K562 (cell line): ENCODE measurements around the gene DUOX2. TPM values are rescaled to one million over a fixed set of nuclear protein-coding genes. Genes with fewer than 3 reads are reported as not detected.

Source experiments
- ATAC-seq: fragments of 200-7000 bp; cut with Tn5 transposase; 3 replicates; pipeline ENCODE4 v1.9.1; 2020; ENCODE audit warnings: moderate library complexity
- BruUV-seq: library from RNA; stranded (reverse); fragments of 400-500 nt; replicated peaks from 2 replicates; lab custom pipeline; 2021; lab: Mats Ljungman, UMichigan
- CTCF ChIA-PET: fragments of 300-600 bp; formaldehyde crosslinking; extraction: SDS; loops from one replicate; lab custom pipeline; 2021; ENCODE audit warnings: low intra/inter-chr PET ratio; lab: Yijun Ruan, JAX
- POLR2A ChIA-PET: fragments of 300-600, 350-650 bp; sonication (Branson Sonifier 250); formaldehyde crosslinking; extraction: SDS; loops from one replicate; lab custom pipeline; 2021; ENCODE audit warnings: antibody characterized with exemption, inconsistent platforms; lab: Yijun Ruan, JAX
- DNase-seq, 4 experiments: peaks; one replicate each; pipeline versions ENCODE4 v3.0.0 to v3.0.0-alpha.2; 2011 to 2018; ENCODE audit warnings: low spot score in 3 of 4, mixed read lengths in 3 of 4; ENCODE audit errors: extremely low read depth in 1 of 4
- FAIRE-seq: peaks from 2 replicates; lab custom pipeline; 2011; peaks lifted over from hg19 to GRCh38; lab: Jason Lieb, UNC
- H2AFZ ChIP-seq: 2 replicates; pipeline ENCODE4 v1.6.0; 2011; ENCODE audit warnings: low read depth, low read length, control low read depth, inconsistent platforms
- H3K27ac ChIP-seq: fragments of 200-600 bp; 3 replicates; pipeline ENCODE4 v1.8.0; 2011; ENCODE audit warnings: low read depth, mild to moderate bottlenecking, control low read depth, inconsistent platforms, low read length, moderate library complexity, mixed read lengths; ENCODE audit errors: extremely low read depth
- H3K27me3 ChIP-seq, 2 experiments: fragments of 300-600 bp in 1 of 2; 2 replicates in 1 of 2; 3 replicates in 1 of 2; pipeline versions ENCODE4 v1.6.0 to v1.8.0; 2011; ENCODE audit warnings: inconsistent platforms in 2 of 2, low read length in 2 of 2, mild to moderate bottlenecking in 1 of 2, mixed read lengths in 1 of 2, moderate library complexity in 1 of 2; ENCODE audit not compliant: control insufficient read depth in 2 of 2, insufficient read depth in 2 of 2
- H3K36me3 ChIP-seq: fragments of 300-600 bp; 3 replicates; pipeline ENCODE4 v1.8.0; 2011; ENCODE audit warnings: mild to moderate bottlenecking, low read length, inconsistent platforms; ENCODE audit not compliant: control insufficient read depth, insufficient read depth
- H3K4me1 ChIP-seq, 2 experiments: fragments of 200-600 bp in 1 of 2; replicated peaks in 1 of 2; 2 replicates in 1 of 2; 3 replicates in 1 of 2; pipeline versions ENCODE4 v1.5.1 to v1.8.0; 2011; ENCODE audit warnings: inconsistent platforms in 2 of 2, low read length in 2 of 2, mild to moderate bottlenecking in 1 of 2, mixed read lengths in 1 of 2, moderate library complexity in 1 of 2; ENCODE audit not compliant: control insufficient read depth in 2 of 2, insufficient read depth in 2 of 2
- H3K4me2 ChIP-seq: 2 replicates; pipeline ENCODE4 v1.6.1; 2011; ENCODE audit warnings: low read length, control low read depth, inconsistent platforms, mixed read lengths; ENCODE audit not compliant: insufficient read depth
- H3K4me3 ChIP-seq: fragments of 200-600 bp; sonication (generic), shearing (Covaris generic); 2 replicates; pipeline ENCODE4 v1.5.1; 2016; ENCODE audit warnings: control low read depth, inconsistent platforms
- H3K79me2 ChIP-seq: fragments of 200-600 bp; 3 replicates; pipeline ENCODE4 v1.8.0; 2011; ENCODE audit warnings: low read length, inconsistent platforms; ENCODE audit not compliant: control insufficient read depth, insufficient read depth
- H3K9ac ChIP-seq, 2 experiments: 2 replicates each; pipeline versions ENCODE4 v1.6.0 to v1.6.1; 2011; ENCODE audit warnings: low read depth in 2 of 2, low read length in 2 of 2, control low read depth in 1 of 2, inconsistent platforms in 1 of 2, mild to moderate bottlenecking in 1 of 2, mixed read lengths in 1 of 2; ENCODE audit not compliant: insufficient read depth in 1 of 2
- H3K9me1 ChIP-seq: one replicate; pipeline ENCODE4 v1.6.0; 2011; ENCODE audit warnings: inconsistent platforms, mild to moderate bottlenecking, low read length, moderate library complexity; ENCODE audit not compliant: control insufficient read depth, insufficient read depth
- H3K9me3 ChIP-seq: replicated peaks from 2 replicates; pipeline ENCODE4 v1.5.1; 2011; ENCODE audit warnings: low read depth, low read length, inconsistent platforms; ENCODE audit not compliant: control insufficient read depth, insufficient read depth
- H4K20me1 ChIP-seq: replicated peaks from 2 replicates; pipeline ENCODE4 v1.6.1; 2011; ENCODE audit warnings: low read length, inconsistent platforms, mixed read lengths; ENCODE audit not compliant: control insufficient read depth, insufficient read depth
- CEBPG ChIP-seq, 3 experiments: fragments of 200-800 bp in 1 of 3; sonication (Bioruptor generic) in 1 of 3; sonication (generic) in 1 of 3; formaldehyde crosslinking in 1 of 3; IDR thresholded peaks in 2 of 3; conservative IDR thresholded peaks in 1 of 3; 2 replicates each; pipeline versions ENCODE4 v1.6.1 to v1.8.0; 2016 to 2022; ENCODE audit warnings: missing compliant biosample characterization in 2 of 3, missing genetic modification characterization in 2 of 3, mild to moderate bottlenecking in 1 of 3, missing genetic modification reagents in 1 of 3
- POLR2G ChIP-seq: fragments of 200-400 bp; formaldehyde crosslinking; IDR thresholded peaks from 2 replicates; pipeline ENCODE4 v1.6.1; 2017; ENCODE audit warnings: low read depth, mild to moderate bottlenecking, antibody characterized with exemption, low read length, moderate library complexity
- ZC3H8 ChIP-seq: fragments of 450-650 bp; IDR thresholded peaks from 2 replicates; pipeline ENCODE4 v1.6.1; 2017
- ZNF174 ChIP-seq: fragments of 250-450 bp; sonication (Bioruptor Pico); IDR thresholded peaks from 2 replicates; pipeline ENCODE4 v1.4.0; 2020; ENCODE audit warnings: mild to moderate bottlenecking
- ZNF316 ChIP-seq: fragments of 450-650 bp; IDR thresholded peaks from 2 replicates; pipeline ENCODE4 v1.6.1; 2016
- ZNF830 ChIP-seq: fragments of 250-450 bp; sonication (Bioruptor Pico); IDR thresholded peaks from 2 replicates; pipeline ENCODE4 v1.5.0; 2021; ENCODE audit warnings: mild to moderate bottlenecking
- WGBS: fragments of 100-300 bp; shearing (Covaris generic); methylation state at CpG from one replicate; pipeline ENCODE4 v1.1.6; 2016; ENCODE audit warnings: low coverage, mixed read lengths; ENCODE audit not compliant: insufficient coverage; ENCODE audit errors: missing lambda C conversion rate; 5-methylcytosine and 5-hydroxymethylcytosine counted together
- in situ Hi-C: fragments of 300-500 bp; cut with MboI; formaldehyde crosslinking; loops from 4 replicates; pipeline ENCODE4 v1.15.0; 2018; ENCODE audit warnings: inconsistent platforms, mixed read lengths
- intact Hi-C: fragments of 100-400 bp; cut with micrococcal nuclease; formaldehyde crosslinking; loops from 2 replicates; pipeline ENCODE4 v1.14.2; 2022
- polyA plus RNA-seq, 8 experiments: library from polyadenylated mRNA; depleted of rRNA in 4 of 8; stranded (reverse) in 5 of 8; unstranded in 3 of 8; fragments of >200 nt; fragmentation: Nextera tagmentation in 2 of 8; fragmentation: Illumina TruSeq in 1 of 8; extraction: Ambion mirVana in 2 of 8; extraction: Trizol in 1 of 8; gene quantifications; 2 replicates each; pipeline versions ENCODE4 v1.2.1 to v1.2.3, GENCODE V29; 2011 to 2014; ENCODE audit warnings: inconsistent platforms in 1 of 8, missing spikeins in 1 of 8
- total RNA-seq, 7 experiments: library from RNA; depleted of rRNA in 6 of 7; stranded (reverse); fragments of >200 nt in 6 of 7; fragmentation: Illumina TruSeq in 2 of 7; extraction: Trizol in 2 of 7; gene quantifications; 2 replicates each; pipeline versions ENCODE4 v1.2.1 to v1.2.3, GENCODE V29; 2011 to 2021; ENCODE audit warnings: low replicate concordance in 1 of 7
- TF ChIP-seq, protein P1 (sequence below): sonication (generic); formaldehyde crosslinking; IDR thresholded peaks from 2 replicates; pipeline ENCODE4 v1.8.1; 2023; ENCODE audit warnings: mild to moderate bottlenecking, missing genetic modification reagents
- TF ChIP-seq, protein P2 (sequence below): sonication (generic); formaldehyde crosslinking; IDR thresholded peaks from 2 replicates; pipeline ENCODE4 v1.9.0; 2022; ENCODE audit warnings: mild to moderate bottlenecking, missing genetic modification reagents
- TF ChIP-seq, protein P3 (sequence below): fragments of 450-650 bp; formaldehyde crosslinking; IDR thresholded peaks from 2 replicates; pipeline ENCODE4 v1.4.0; 2020; ENCODE audit warnings: mild to moderate bottlenecking, moderate library complexity

DUOX2 gene
- total and polyA plus RNA-seq, 9 of the 15 experiments (the other 6 are each of a cell fraction or from before 2014, with no cell fraction given): 0.01 to 0.03 (median 0.02) TPM; not detected in 6

DNA sequence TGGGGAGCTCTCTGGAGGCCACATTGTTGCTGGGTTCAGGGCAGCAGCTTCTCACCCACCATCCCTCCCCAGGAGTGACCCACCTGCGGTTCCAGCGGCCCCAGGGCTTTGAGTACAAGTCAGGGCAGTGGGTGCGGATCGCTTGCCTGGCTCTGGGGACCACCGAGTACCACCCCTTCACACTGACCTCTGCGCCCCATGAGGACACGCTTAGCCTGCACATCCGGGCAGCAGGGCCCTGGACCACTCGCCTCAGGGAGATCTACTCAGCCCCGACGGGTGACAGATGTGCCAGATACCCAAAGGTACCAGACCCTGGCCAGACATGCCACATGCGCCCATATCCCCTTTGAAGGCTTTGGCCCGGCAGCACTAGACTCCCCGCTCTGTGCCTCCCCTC lies 47.7 kb upstream of the DUOX2 start:
- Histone ChIP-seq H3K9me3 (no peaks in the 10 kb centered on the region), H3K4me1 (peaks cover 15 to 16% of the 10 kb centered on the region in 2 experiments; a peak in 4 of 5 replicates)
- 51% methylated on average over 8 of the region's 14 CpGs for WGBS
- POLR2A ChIA-PET: no interaction called here
- TF ChIP-seq POLR2G: peak; percentile 29; the same call in 1 of the 2 replicates
- no peak for TF ChIP-seq ZNF316
- TF ChIP-seq, protein P1, sequence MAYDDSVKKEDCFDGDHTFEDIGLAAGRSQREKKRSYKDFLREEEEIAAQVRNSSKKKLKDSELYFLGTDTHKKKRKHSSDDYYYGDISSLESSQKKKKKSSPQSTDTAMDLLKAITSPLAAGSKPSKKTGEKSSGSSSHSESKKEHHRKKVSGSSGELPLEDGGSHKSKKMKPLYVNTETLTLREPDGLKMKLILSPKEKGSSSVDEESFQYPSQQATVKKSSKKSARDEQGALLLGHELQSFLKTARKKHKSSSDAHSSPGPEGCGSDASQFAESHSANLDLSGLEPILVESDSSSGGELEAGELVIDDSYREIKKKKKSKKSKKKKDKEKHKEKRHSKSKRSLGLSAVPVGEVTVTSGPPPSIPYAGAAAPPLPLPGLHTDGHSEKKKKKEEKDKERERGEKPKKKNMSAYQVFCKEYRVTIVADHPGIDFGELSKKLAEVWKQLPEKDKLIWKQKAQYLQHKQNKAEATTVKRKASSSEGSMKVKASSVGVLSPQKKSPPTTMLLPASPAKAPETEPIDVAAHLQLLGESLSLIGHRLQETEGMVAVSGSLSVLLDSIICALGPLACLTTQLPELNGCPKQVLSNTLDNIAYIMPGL (CRISPR knock-in tag): no peak
- TF ChIP-seq, protein P2, sequence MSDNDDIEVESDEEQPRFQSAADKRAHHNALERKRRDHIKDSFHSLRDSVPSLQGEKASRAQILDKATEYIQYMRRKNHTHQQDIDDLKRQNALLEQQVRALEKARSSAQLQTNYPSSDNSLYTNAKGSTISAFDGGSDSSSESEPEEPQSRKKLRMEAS: no peak
- TF ChIP-seq, protein P3, sequence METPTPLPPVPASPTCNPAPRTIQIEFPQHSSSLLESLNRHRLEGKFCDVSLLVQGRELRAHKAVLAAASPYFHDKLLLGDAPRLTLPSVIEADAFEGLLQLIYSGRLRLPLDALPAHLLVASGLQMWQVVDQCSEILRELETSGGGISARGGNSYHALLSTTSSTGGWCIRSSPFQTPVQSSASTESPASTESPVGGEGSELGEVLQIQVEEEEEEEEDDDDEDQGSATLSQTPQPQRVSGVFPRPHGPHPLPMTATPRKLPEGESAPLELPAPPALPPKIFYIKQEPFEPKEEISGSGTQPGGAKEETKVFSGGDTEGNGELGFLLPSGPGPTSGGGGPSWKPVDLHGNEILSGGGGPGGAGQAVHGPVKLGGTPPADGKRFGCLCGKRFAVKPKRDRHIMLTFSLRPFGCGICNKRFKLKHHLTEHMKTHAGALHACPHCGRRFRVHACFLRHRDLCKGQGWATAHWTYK (CRISPR knock-in tag): no peak
- no peak for TF ChIP-seq ZC3H8
- TF ChIP-seq CEBPG (CRISPR knock-in tag; IDR thresholded peaks at IDR 0.05): no peak
- TF ChIP-seq CEBPG (tag; conservative IDR thresholded peaks at IDR 0.05 in 1 of 2, IDR thresholded peaks at IDR 0.05 in 1 of 2): no peak
- TF ChIP-seq ZNF830 (CRISPR knock-in tag): no peak
- no peak for TF ChIP-seq ZNF174 (CRISPR knock-in tag)
- TF ChIP-seq, all 486 proteins: peak for 1
- CTCF ChIA-PET: interaction anchor here (4.3 kb wide), 1 partner anchor 296 kb away, joined by 48 read pairs; no protein-coding TSS in a partner anchor
- Histone ChIP-seq H3K9ac (no peak overlapping the region; a peak in 1 of 4 replicates), H3K9me1 (no peaks in the 10 kb centered on the region), H3K27ac (no peak overlapping the region), H3K36me3 (no peaks in the 10 kb centered on the region), H2AFZ (no peak overlapping the region), H3K27me3 (no peaks in the 10 kb centered on the region), H4K20me1 (peaks cover 5% of the 10 kb centered on the region; the same call in 1 of the 2 replicates), H3K79me2 (peaks cover 3% of the 10 kb centered on the region; the same call in 1 of the 3 replicates), H3K4me2 (no peak overlapping the region), H3K4me3 (no peak overlapping the region)
- intact Hi-C loops: loop anchor here (5.0 to 10.0 kb wide), 2 partner anchors 241 to 453 kb away; a partner anchor contains a TSS
- BruUV-seq: no TSS peak
- DNase-seq (no peak), FAIRE-seq (no peak), ATAC-seq (no peak)
- in situ Hi-C loops: no loop called here
